MCF 10A (cell line): ENCODE measurements around the gene CDH24. TPM values are rescaled to one million over a fixed set of nuclear protein-coding genes. Genes with fewer than 3 reads are reported as not detected.

ENCODE experiments used
- BruUV-seq: library from RNA; stranded (reverse); fragments of 400-500 nt; replicated peaks from 2 replicates; lab custom pipeline; 2021; lab: Mats Ljungman, UMichigan
- CTCF ChIA-PET: fragments of 300-600 bp; sonication (Branson Sonifier 250); formaldehyde crosslinking; extraction: SDS; loops from one replicate; lab custom pipeline; 2021; ENCODE audit warnings: antibody characterized with exemption, inconsistent platforms; lab: Yijun Ruan, JAX
- POLR2A ChIA-PET: fragments of 300-600, 350-650 bp; sonication (Branson Sonifier 250); formaldehyde crosslinking; extraction: SDS; loops from one replicate; lab custom pipeline; 2020; ENCODE audit warnings: antibody characterized with exemption, inconsistent platforms; lab: Yijun Ruan, JAX
- DNase-seq: peaks from one replicate; pipeline ENCODE4 v3.0.0-alpha.2; 2018; ENCODE audit not compliant: unreplicated experiment
- H3K27ac Mint-ChIP-seq: one replicate; pipeline ENCODE4 v1.8.0; 2022; ENCODE audit warnings: mild to moderate bottlenecking, low read depth, mixed read lengths; ENCODE audit not compliant: unreplicated experiment
- H3K27me3 Mint-ChIP-seq: one replicate; pipeline ENCODE4 v1.8.0; 2022; ENCODE audit warnings: mixed read lengths; ENCODE audit not compliant: insufficient read depth, unreplicated experiment
- H3K36me3 Mint-ChIP-seq: one replicate; pipeline ENCODE4 v1.8.0; 2022; ENCODE audit warnings: mild to moderate bottlenecking, moderate library complexity, mixed read lengths; ENCODE audit not compliant: insufficient read depth, unreplicated experiment
- H3K4me1 Mint-ChIP-seq: one replicate; pipeline ENCODE4 v1.8.0; 2022; ENCODE audit warnings: mixed read lengths; ENCODE audit not compliant: insufficient read depth, unreplicated experiment
- H3K4me3 Mint-ChIP-seq: one replicate; pipeline ENCODE4 v1.8.0; 2022; ENCODE audit warnings: mild to moderate bottlenecking, moderate library complexity, mixed read lengths; ENCODE audit not compliant: unreplicated experiment
- H3K9me3 Mint-ChIP-seq: one replicate; pipeline ENCODE4 v1.8.0; 2022; ENCODE audit warnings: mixed read lengths; ENCODE audit not compliant: unreplicated experiment
- CTCF ChIP-seq: fragments of 200-600 bp; IDR thresholded peaks from one replicate; pipeline ENCODE4 v1.8.0; 2022; ENCODE audit warnings: antibody characterized with exemption, mild to moderate bottlenecking; ENCODE audit not compliant: unreplicated experiment
- intact Hi-C: fragments of 100-400 bp; cut with micrococcal nuclease; formaldehyde crosslinking; loops from 2 replicates; pipeline ENCODE4 v1.14.1; 2022
- total RNA-seq: library from RNA; stranded (reverse); gene quantifications from 2 replicates; pipeline ENCODE4 v1.2.3, GENCODE V29; 2022

Gene CDH24
- total RNA-seq, 1 experiment from 2014 or later = 4.9 TPM

DNA sequence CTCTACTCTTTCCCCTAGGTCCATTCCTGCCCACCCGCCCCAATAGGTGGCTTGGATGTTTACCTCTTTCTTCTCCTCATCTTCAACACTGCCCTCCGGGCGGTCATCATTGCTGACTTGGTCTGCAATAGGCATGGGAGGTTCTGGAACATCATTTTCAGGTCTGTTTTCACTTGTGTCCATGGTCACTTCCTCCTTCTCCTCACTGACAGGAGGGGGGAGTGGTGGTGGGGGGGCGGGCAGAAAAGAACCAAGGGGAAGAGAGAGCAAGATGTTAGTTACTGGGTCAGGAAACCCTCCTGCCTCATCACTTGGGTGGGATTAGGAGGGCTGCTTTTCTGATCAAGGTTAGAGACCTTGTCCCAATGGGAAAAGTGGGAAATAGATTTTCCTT lies 12.1 kb upstream of the CDH24 start:
- Mint-ChIP-seq H3K36me3 (peaks cover 82% of the 10 kb centered on the region), H3K4me3 (no peak overlapping the region), H3K4me1 (peaks cover 26% of the 10 kb centered on the region), H3K27ac (no peak overlapping the region), H3K9me3 (no peaks in the 10 kb centered on the region), H3K27me3 (no peaks in the 10 kb centered on the region)
- POLR2A ChIA-PET = interaction anchor here (0.7 to 1.9 kb wide), 12 partner anchors 9 to 233 kb away, joined by 3 to 27 read pairs (median 4); partner anchors contain the start of genes ACIN1, AJUBA, C14orf119 and CDH24
- no peak for DNase-seq
- TSS peak; percentile 0 for BruUV-seq
- TF ChIP-seq CTCF = no peak
- CTCF ChIA-PET = interaction anchor here (0.6 to 16.3 kb wide), 52 partner anchors 10 to 1618 kb away, joined by 3 to 620 read pairs (median 6); partner anchors contain the start of genes ACIN1, AJUBA, C14orf119 and CDH24
- intact Hi-C loops = loop anchor here (1.0 kb wide), 1 partner anchor 40 kb away; no protein-coding TSS in a partner anchor

- peak overlapping the region; percentile 50 for H3K4me3 Mint-ChIP-seq
- no peaks in the 10 kb centered on the region for H3K27me3 Mint-ChIP-seq
- ChIA-PET CTCF (interaction anchor here (0.6 to 16.3 kb wide), 72 partner anchors 10 to 1618 kb away, joined by 3 to 620 read pairs (median 5); partner anchors contain the start of genes ACIN1, AJUBA, C14orf119 and CDH24), POLR2A (interaction anchor here (0.6 to 1.9 kb wide), 18 partner anchors 9 to 301 kb away, joined by 3 to 27 read pairs (median 3); partner anchors contain the start of genes ACIN1, AJUBA, C14orf119 and CDH24)
- DNase-seq = peak; percentile 93
- intact Hi-C loops = loop anchor here (1.0 kb wide), 1 partner anchor 40 kb away; no protein-coding TSS in a partner anchor
- TF ChIP-seq CTCF = peak; percentile 94
- peaks cover 82% of the 10 kb centered on the region for H3K36me3 Mint-ChIP-seq
- no TSS peak for BruUV-seq
- H3K9me3 Mint-ChIP-seq = no peaks in the 10 kb centered on the region
- no peak overlapping the region for H3K27ac Mint-ChIP-seq
- peaks cover 26% of the 10 kb centered on the region for H3K4me1 Mint-ChIP-seq
Observed at GRCh38 chr14:23068789-23069412, 11.6 kb upstream of the CDH24 start.

DNA sequence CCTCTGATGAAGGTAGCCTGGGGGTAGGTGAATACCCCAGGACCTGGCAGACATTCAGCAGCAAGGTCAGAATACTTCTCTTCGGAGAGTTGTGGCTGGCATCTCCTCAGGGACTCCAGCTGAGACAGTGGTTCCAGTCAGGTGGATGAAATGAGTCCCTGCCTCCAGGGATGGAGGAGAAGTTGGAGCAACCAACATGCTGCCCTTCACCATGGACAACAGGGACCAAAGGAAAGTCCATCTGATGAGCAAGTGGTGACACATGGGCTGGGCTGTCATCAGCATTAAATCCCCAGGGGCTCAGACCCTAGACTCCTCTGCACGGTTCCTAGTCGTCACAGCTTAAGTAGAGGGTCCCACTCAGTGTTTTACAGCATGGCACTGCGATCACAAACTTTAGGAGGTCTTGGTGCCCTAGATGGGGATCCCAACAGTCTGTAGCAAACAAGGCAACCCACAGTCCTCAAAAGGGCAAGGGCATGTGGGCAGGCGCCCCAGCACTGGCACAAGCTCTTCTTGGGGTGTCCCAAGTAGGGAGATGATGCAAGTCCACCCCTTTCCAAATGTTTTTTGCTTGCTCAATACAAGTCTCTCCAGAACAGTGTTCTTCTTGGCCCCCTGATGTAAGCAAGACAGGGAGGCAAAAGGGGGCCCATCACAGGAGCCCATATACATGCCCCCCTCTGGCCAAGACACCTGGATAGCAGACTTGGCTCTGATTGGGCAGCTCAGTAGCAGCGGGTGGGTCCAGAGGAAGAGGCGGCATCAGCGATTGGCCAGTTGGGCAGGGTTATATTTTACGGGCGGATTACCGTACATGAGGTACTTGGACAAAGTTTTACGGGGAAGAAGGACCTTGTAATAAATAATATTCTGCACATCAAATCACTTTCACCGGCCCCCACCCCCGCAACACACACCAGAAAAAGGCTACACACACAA lies 10.8 kb upstream of the CDH24 start:
- peak overlapping the region; percentile 50 for H3K4me3 Mint-ChIP-seq
- H3K27ac Mint-ChIP-seq = no peak overlapping the region
- ChIA-PET POLR2A (interaction anchor here (0.6 to 1.9 kb wide), 18 partner anchors 8 to 300 kb away, joined by 3 to 27 read pairs (median 3); partner anchors contain the start of genes ACIN1, C14orf119, CDH24 and PPP1R3E), CTCF (interaction anchor here (0.6 to 16.3 kb wide), 70 partner anchors 9 to 1046 kb away, joined by 3 to 620 read pairs (median 5); partner anchors contain the start of genes ACIN1, AJUBA, C14orf119 and CDH24)
- no TSS peak for BruUV-seq
- intact Hi-C loops = no loop called here
- no peak for DNase-seq
- H3K36me3 Mint-ChIP-seq = peaks cover 82% of the 10 kb centered on the region
- no peak for TF ChIP-seq CTCF
- no peaks in the 10 kb centered on the region for H3K27me3 Mint-ChIP-seq
- H3K4me1 Mint-ChIP-seq = peaks cover 31% of the 10 kb centered on the region
- no peaks in the 10 kb centered on the region for H3K9me3 Mint-ChIP-seq
